Measurements from ENCODE around the gene SNX1.

SNX1 gene

DNA sequence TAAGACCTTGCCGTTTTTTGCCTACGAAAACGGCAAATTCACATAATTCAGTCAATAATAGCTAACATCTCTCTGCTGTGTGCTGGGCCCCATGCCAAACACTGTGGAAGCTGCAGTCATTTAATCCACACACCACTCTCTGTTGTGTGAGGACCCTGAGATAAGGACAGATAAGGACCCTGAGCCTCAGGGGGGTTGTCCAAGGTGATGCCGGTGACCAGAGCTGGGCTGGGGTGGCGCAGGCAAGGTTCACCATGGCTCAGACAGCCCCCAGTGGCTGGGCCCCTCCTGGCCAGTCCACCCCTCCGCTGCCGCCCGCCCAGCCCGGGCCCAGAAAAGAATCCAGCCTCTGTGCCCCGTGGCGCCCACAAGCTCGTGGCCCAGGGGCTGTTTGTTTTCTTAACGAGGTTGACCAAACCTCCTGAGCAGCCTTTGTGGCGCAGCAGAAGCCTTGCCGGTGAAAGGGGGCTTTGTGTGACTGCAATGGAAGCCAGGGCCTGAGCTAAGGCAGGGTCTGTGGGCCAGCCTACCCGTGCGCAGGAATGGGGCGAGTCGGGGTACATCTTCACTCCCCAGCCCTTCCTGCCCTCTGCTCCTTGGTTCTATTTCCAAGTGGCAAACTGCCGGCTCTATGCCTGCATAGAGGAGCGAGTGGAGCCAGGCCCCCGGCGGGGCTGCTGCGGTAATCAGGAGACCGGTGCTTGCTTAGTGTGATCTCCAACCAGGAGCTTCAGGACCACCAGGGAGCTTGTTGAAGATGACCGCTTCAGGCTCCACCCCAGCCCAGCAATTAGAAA lies 51.3 kb downstream of the SNX1 start:
- no peak for DNase-seq

DNA sequence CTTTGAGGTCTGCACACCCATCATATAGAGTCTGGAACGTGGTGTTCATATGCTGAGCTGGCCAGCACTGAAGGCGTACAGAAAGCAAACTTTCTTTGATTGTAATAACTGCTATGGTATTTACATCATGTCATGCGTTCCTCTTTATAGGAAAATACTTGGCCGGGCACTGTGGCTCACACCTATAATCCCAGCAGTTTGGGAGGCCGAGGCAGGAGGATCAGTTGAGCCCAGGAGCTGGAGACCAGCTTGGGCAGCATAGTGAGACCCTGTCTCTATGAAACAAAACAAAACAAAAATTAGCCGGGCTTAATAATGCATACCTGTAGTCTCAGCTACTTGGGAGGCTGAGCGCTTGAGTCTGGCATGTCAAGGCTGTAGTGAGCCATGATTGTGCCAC lies 52.4 kb downstream of the SNX1 start:
- DNase-seq = no peak

DNA sequence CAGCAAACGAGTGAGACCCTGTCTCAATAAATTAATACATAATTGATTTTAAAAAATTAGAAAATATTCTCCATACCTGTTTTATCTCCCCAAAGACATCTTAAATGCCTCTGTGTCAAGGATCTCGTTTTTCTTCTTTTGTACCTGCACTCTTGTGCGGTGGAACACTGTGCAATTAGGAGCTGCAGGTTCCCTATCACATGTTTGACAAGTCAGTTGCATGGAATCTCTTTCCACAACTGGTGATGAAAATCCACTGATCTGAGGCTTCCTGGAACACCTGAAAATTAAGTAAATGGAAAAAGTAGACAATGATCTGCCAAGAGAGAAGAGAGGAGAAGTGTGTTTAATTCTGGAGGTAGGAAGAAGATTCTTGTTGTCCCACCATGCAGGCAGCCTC lies 52.8 kb downstream of the SNX1 start:
- no peak for DNase-seq

DNA sequence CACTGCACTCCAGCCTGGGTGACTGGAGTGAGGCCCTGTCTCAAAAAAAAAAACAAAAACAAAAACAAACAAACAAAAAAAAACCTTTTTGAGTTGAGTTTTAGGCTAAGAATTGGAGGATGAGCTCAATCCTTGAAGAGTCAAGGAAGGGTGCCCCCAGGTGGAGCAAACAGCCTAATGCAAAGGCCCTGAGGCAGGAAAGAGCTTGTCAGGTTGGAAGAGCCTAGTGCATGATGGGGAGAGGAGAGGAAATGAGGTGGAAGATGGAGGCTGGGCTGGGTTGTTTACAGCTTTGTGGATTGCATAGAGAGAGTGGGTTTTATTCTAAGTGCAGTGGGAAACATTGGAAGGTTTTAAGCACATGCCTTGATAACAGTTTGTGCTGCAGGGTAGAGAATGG lies 53.6 kb downstream of the SNX1 start:
- no peak for DNase-seq

DNA sequence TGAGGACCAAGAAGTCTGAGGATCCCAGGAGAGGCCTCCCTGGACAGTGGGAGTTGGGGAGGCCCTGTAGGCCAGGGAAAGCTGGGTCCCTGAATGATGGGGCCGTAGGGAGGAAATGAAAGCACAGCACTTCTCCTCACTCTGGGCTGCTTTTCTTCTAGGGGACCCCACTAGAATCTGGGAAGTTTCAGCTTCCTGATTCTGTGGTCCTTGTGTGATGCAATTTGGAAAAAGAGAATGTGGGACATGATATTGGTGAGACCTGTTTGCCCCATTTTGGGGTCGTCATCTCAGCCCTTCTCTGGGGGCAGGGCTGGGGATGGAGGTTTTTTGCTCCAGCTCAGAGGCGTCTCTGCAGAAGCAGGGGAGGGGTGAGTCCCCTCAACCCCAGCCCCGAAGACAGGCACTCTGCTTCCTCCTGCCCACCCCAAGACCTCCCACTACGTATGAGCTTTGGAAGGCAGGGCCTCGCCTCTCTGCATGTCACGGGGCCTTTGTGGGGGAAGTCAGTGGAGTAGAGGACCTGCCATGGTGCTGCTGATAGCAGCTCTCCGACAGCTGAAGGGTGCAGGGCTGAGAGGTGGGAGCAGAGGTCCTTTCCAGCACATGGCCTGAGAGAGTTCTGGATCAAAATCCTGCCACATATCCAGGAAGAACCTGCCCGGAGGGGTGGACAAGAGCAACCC lies 54.3 kb downstream of the SNX1 start:
- DNase-seq = no peak

DNA sequence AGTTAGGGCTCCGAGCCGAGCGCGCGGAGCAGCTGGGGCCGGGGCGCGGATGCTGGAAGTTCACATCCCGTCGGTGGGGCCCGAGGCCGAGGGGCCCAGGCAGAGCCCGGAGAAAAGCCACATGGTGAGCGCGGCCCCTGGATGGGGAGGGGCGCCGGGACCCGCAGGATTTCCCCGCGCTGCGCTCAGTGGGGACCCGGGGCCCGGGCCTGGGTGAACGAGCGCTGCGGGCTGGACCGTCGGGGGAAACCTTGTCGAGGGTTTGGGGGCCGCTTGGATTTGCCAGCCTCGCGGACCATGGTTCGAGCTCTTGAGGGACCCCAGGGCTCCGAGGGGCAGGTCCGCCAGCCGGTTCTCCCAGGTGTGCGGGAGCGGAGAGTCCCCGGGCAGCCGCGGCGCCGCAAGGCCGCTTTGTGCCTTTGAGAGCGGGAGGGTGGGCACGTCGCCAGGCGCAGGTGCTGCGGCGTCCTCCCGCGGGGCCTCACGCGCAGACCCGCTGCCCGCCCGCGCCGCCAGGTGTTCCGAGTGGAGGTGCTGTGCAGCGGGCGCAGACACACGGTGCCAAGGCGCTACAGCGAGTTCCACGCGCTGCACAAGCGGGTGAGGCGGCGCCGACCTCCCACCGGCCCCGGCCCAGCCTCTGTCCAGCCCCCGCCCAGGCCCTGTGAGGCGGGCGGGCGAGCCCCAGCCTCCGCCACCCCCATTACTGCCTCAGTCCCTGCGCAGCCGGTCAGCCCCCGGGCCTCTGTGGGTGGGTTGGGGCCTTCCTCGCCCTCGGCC lies 56.1 kb downstream of the SNX1 start, which contains the start of gene SNX22:
Gene SNX22, plus strand, starts transcription at position 5 of the 780 bp plus-strand sequence. Its CDS starts 45 bp downstream, at position 50.
- peak; percentile 30 for DNase-seq

DNA sequence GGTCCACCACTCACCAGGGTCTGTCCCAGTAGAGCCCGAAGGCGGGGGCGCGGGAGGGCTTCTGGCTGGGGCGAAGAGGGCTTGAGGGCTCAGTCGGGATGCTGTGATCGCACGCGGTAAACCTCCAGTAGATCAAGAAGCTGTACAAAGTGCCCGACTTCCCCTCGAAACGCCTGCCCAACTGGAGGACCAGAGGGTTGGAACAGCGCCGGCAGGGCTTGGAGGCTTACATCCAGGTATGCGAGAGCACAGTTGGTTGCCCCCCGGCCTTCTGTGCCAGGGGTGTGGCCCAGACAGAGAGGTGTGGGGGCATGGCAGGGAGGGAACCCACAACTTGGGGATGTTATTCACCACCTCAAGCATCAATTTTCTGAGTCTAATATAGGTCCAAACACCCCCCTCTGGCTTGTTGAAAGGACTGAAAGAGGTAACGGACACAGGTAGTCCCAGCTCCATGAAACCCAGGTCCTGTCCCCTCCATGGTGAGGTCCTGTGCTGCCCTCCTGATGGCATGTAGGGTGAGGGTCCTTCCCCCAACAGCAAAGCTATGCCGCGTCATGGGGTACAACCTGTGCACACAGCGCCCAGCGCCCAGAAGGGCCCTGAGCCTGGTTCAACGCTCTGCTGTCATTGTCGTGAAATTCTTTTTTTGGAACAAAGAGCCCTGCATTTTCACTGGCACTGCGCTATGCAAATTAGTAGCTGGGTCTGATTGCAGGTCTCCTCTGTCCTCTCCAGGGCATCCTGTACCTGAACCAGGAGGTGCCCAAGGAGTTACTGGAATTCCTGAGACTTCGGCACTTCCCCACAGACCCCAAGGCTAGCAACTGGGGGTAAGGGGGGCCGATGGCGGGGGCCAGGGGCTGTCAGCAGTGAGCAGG lies 57.0 kb downstream of the SNX1 start:
- DNase-seq = no peak

DNA sequence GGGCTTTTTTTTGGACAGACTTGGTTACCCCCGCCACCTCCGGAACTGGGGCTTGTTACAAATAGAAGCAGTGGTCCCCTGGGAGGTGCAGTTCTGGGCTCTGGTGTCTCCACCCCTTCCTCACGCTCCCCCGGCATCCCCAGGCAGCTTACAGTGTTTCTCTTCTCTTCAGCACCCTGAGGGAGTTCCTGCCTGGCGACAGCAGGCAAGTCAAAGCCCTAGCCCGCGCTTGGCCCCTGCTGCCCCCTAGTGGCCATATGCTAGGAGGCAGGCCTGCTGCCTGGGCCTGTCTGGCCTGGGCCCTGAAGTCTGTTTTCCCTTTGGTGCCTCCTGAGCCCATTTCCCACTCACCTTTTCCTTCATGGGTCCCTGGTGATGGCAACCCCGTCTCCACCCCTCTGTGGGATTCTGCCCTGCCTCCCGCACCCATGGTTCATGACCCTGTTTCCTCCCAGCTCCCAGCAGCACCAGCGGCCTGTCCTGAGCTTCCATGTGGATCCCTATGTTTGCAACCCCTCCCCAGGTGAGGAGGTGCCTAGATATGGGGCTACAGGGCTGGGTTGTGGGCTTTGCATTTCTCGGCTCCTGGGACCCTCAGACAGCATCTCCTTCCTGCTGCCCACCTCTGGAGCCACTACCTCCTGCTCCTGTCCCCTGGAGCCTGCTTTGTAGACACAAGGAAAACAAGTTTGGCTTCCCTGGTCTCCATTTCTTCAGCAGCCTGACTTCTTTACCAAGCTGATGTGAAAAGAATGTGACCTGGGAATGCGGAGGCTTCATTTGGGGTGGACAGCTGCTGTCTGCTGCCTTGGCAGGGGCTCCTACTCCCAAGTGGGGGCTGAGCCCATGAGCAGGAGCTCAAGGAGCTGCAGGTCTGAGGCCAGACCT lies 57.9 kb downstream of the SNX1 start:
- DNase-seq = peak; percentile 90

DNA sequence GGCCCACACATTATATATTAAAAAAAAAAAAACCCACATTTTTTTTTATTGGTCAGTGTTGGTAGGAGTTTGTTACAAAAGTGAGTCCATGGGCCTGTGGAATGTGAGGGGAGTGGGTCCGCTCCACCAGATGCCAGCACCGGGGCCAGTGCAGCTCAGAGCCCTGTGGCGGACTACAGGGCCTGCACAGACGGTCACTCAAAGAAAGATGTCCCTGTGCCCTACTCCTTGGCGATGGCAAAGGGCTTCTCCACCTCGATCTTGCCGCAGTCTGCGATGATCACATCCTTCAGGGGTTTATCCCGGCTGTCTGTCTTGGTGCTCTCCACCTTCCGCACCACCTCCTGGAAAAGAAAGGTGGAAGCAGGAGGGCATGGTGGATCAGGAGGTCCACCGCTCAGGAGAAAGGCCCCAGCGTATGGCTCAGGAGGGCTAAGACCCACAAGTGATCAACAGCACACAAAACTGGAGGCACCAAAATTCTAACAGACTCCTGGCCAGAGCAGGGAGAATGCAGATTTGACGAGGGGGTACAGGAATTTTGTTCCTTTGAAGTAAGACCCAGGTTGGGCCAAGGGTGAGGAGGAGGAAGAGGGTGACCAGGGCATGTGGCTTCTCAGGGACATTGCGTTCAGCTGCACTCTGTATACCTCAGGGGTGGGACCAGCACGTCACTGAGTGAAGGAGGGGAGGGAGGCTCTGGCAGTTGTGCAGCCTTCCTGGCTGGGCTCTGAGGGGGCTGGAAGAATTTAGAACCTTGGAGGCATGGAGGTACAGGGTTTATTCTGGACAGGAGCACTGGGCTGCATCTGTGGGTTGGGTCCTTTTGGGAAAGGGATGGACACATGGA lies 60.2 kb downstream of the SNX1 start:
- DNase-seq = no peak

DNA sequence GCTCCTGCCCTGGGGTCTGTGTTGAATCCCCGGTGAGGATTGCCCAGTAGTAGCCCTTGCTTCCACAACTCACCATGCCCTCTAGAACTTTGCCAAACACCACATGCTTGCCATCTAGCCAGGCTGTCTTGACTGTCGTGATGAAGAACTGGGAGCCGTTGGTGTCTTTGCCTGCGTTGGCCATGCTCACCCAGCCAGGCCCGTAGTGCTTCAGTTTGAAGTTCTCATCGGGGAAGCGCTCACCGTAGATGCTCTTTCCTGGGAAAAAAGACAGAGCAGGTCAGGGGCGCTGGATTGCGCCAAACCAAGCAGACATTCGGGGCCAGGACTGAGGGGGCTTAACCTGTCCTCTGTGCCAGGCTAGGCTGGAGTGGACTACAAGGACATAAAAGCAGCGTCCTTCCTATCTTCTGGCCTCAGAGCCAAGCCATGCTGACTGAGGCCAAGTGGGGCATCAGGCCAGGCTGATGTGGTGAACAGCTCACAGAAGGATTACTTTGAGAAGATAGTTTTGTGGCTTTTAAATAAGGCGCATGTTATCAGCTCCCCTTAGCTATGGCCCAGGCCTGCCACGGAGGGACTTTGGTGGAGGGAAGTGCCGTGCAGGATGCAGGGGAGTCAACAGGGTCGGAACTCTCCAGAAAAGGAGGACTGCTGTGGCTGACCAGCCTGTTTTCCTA lies 61.0 kb downstream of the SNX1 start:
- no peak for DNase-seq

DNA sequence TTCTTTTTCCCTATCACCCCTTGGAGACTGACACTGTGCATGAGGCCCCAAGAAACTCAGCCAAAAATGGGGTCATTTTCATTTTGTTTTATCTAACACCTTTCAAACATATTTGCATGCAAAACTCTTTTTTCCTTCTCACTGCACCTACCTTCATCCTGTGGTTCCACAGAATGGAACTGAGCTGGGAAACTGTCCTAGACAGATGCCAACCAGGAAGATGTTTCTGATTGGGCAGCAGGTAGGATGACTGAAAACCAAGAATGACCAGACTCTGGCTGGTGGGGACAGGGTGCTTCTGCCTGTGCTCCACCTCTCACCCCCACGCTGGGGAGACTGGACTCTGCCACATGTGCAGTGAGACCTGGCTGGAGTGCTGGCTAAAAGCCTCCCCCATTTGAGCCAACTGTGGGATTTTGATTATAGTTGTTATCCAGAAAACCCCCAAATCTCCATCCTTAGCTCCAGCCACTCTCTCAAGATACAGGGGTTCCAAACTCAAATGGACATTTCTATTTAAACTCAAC lies 61.9 kb downstream of the SNX1 start:
- DNase-seq = no peak

DNA sequence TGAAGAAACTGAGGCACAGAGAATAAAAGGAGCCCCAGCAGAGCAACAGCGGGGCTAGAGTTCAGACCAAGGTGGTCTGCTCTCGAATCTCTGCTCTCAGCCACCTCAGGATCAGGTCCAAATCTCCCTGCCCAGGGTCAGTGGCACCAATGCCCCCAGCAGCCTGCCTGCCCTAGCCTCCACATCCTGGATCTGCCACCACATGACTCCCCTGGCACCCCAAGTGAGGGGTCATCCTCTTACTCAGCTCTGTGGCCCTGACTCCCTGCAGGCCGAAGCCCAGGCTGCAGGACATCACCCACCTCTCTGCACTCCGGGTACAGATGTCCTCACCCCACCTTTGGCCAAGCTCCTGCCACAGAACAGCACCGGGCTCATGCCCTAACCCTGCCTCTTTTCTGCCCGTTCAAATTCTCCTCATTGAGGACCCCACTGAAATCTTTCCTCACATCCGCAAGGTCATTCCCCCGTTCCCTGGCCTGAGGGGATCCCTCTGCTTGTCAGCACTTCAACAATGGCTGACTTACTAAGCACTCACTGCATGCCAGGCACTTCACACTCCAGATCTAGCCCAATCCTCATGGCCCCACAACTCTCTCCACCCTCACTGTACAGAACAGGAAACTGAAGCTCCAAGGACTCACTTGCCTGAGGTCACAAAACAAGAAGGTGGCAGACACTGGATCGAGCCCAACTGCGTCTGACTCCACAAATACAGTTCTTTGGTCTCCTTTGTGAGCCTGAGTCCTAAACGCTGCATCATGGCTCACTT lies 62.8 kb downstream of the SNX1 start:
- DNase-seq = no peak

DNA sequence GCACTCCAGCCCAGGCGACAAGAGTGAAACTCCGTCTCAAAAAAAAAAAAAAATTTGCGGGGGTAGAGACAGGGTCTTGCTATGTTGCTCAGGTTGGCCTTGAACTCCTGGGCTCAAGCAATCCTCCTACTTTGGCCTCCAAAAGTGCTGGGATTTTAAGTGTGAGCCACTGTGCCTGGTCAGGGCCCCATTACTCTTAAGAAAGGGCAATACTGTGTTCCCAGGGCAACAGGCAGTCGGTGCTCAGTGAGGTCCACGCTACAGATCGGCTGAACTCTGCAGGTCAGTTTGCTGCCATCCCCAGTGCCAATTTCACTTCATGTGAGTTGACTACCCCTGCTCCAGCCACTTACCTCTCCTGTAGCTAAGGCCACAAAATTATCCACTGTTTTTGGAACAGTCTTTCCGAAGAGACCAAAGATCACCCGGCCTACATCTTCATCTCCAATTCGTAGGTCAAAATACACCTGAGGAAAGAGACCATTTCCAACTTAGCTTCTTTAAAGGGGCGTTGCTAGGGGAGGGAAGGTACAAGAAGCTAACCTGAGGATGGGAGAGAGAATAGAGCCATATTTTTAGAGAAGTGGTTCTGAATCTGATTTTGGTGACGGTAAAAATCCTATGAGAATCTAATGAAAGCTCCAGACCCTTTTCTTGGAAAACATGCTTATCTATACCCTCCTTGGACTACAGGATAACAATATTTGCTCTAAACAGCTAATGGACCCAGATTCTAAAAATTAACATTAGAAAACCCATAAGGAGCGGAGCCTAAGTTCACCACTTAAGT lies 66.1 kb downstream of the SNX1 start:
- DNase-seq = no peak

DNA sequence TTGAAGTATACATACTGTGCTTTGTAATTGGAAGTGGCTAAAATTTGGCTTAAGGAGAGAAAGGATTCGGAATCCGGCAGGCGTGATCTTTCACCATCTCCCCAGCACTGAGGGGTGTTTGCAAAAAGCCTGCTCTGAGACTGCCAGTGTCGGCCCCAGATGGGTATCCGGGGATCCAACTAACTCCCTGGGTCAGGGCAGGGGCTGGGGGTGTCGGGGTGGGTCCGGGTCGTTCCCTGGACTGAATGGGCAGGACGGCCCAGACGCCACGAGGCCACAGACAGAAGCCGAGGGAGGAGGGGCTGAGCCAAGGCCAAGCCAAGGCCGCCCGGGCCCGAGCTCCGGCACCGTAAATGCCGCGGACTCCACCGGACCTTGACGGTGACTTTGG lies 66.7 kb downstream of the SNX1 start:
- no peak for DNase-seq

DNA sequence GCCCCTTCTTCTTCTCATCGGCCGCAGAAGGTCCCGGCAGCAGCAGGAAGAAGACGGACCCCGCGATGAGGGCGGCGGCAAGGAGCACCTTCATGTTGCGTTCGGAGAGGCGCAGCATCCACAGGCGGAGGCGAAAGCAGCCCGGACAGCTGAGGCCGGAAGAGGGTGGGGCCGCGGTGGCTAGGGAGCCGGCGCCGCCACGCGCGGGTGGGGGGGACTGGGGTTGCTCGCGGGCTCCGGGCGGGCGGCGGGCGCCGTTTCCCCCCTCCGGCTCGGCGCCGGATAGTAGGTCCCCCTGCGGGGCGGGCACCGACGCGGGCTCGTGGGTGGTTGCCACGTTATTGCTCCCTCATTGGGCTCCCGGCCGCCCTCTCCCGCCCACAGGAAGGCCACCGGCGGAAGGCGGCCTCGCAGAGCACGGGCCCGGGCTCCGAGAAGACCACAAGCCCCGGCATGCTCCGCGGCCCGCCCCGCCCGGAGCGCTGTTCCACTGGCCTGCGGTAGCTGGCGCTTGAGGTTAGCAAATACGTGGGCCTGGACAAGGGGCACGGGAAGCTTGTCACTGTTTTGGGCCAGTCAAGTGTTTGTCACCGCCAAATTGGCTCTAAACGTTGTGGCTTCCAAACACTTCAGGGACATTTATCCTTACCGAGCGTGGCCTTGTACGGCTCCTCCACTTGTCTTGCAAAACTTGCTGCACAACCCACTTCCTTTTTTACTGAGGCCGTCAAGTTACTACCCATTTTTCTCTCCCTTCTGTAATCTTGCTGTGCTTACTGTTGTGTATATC lies 67.3 kb downstream of the SNX1 start, which contains the start of gene PPIB:
Gene PPIB, minus strand, starts transcription at position 154 of the 790 bp plus-strand sequence. Its CDS starts 36 bp downstream, at position 118.
- peak; percentile 98 for DNase-seq

DNA sequence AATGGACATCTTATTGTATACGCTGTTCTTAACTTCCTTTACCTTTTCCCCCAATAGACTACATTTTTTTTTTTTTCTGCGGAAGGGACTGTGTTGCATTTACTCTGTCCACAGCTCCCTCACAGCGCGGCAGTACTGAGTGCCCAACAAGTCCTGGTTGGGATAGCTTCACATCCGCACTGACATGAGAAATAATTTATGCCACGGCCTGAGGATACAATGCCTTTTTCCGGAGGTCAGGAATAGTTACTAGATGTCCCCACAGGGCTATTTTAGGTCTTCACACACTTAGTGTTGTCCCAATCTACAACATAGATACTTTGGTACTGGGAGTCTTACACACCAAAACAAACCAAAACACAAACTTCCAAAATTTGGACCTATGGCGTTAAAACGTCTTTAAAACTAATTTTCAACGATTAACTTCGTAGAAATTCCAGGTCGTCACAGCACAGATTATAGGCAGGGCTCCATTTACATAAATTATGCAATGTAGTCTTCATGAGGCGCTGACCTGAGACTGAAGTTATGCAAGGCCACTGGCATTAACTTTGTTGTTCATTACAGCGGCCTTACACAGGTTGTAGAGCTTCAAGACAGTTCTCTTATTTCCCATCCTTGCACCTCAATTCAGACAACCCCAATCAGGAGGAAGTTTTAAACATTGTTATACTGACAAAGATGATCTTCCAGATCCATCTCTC lies 68.0 kb downstream of the SNX1 start:
- no peak for DNase-seq

Data from CD4-positive, alpha-beta T cell treated with Interleukin-12 subunit alpha and Interleukin-12 subunit beta, for 1 hour (primary cell).